ENCODE data around the gene CATSPERE. TPM values are rescaled to one million over a fixed set of nuclear protein-coding genes. Genes with fewer than 3 reads are reported as not detected.

Gene CATSPERE
- total RNA-seq, 1 experiment from 2014 or later: 0.14 TPM

DNA sequence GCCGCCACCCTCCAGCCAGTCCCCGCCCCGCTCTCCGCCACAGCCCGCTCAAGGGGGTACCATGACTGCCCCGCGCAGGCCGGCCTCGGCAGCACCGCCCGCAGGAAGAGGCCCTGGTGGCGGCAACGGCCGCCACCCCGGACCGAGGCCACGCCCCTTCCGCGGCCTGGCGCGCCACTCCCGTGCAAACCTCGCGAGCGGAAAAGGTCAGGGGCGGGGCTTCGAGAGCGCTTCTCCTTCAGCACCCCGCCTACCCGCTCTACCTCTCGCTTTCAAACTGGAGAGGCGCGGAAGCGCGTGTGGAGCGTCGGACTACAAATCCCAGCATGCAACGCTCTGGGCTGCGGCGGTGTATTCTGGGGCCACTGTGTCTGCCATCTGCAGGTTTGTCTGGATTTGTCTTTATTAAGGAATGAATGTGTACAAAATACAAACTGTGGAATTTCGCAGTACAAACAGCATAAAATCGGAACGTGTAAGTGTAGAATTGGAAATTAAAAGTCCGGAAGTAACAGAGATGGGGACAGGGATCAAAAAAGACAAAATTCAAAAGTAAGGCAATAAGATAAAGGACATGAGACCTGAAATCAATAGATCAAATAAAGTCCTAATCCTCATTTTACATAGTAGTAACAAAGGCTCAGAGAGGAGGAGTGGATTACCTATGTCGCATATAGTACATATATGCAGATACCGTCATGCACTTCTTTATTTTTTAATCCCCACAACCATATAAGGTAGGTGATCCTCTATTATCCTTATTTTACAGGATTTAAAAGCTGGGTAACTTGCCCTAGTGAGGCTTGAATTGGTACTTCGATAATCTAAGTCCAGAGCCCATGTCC lies 8.9 kb upstream of the CATSPERE start:
- peak; percentile 98 to 99 for DNase-seq
- H3K4me3 ChIP-seq (ENCODE audit: low read depth, low read length): peak overlapping the region; percentile 96
- Mint-ChIP-seq H3K27me3 (ENCODE audit: insufficient read depth, unreplicated experiment) (no peaks in the 10 kb centered on the region), H3K4me1 (ENCODE audit: low read depth, unreplicated experiment) (peaks cover 49% of the 10 kb centered on the region), H3K36me3 (ENCODE audit: insufficient read depth, unreplicated experiment) (peaks cover 22% of the 10 kb centered on the region), H3K4me3 (ENCODE audit: unreplicated experiment) (peak overlapping the region; percentile 76), H3K27ac (ENCODE audit: unreplicated experiment) (peak overlapping the region; percentile 75), H3K9me3 (ENCODE audit: unreplicated experiment) (no peaks in the 10 kb centered on the region)
- BruUV-seq (replicated peaks): TSS peak; percentile 60
- intact Hi-C loops (cut with micrococcal nuclease; ENCODE audit: unreplicated experiment): loop anchor here (1.0 to 10.0 kb wide), 5 partner anchors 9 to 510 kb away; partner anchors contain the start of genes CATSPERE and COX20
- ChIA-PET POLR2A (no interaction called here), CTCF (no interaction called here)
- H3K36me3 ChIP-seq (ENCODE audit: control insufficient read depth, insufficient read depth, low read length): no peaks in the 10 kb centered on the region
- peaks cover 38% of the 10 kb centered on the region for H3K4me1 ChIP-seq
- TF ChIP-seq, protein P1, sequence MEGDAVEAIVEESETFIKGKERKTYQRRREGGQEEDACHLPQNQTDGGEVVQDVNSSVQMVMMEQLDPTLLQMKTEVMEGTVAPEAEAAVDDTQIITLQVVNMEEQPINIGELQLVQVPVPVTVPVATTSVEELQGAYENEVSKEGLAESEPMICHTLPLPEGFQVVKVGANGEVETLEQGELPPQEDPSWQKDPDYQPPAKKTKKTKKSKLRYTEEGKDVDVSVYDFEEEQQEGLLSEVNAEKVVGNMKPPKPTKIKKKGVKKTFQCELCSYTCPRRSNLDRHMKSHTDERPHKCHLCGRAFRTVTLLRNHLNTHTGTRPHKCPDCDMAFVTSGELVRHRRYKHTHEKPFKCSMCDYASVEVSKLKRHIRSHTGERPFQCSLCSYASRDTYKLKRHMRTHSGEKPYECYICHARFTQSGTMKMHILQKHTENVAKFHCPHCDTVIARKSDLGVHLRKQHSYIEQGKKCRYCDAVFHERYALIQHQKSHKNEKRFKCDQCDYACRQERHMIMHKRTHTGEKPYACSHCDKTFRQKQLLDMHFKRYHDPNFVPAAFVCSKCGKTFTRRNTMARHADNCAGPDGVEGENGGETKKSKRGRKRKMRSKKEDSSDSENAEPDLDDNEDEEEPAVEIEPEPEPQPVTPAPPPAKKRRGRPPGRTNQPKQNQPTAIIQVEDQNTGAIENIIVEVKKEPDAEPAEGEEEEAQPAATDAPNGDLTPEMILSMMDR (IDR thresholded peaks at IDR 0.05; ENCODE audit: insufficient read depth in 1 of 2, low read depth in 1 of 2, low read length in 1 of 2, severe bottlenecking in 1 of 2, unreplicated experiment in 1 of 2): peak; percentile 30 to 33
- H3K27me3 ChIP-seq (replicated peaks; ENCODE audit: control insufficient read depth, insufficient read depth, low read length): no peaks in the 10 kb centered on the region
- H3K9me3 ChIP-seq: no peaks in the 10 kb centered on the region

DNA sequence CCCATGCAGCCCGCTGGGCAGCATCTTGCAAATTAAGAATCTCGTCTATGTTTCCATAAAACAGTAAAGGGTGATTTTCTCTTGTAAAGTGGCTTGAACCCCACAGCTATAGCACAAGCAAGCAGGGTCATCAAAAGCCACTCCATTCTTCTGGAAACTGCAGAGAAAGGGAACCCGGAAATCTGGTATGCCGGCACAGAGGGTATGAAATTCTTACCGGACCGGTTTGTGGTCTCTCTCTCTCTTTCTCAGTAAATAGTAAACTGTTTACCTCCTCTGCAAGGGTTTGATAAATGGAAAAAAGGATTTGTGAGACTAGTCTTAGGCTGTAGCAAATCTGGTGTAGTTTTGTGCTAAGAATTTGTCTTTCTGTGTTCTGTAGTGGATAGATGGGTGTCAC lies 6.7 kb upstream of the CATSPERE start:
- CTCF ChIA-PET: no interaction called here
- peak overlapping the region; percentile 47 for H3K4me3 Mint-ChIP-seq (ENCODE audit: unreplicated experiment)
- no peaks in the 10 kb centered on the region for H3K27me3 ChIP-seq (replicated peaks; ENCODE audit: control insufficient read depth, insufficient read depth, low read length)
- H3K4me1 ChIP-seq: peaks cover 46% of the 10 kb centered on the region
- peaks cover 47% of the 10 kb centered on the region for H3K4me1 Mint-ChIP-seq (ENCODE audit: low read depth, unreplicated experiment)
- H3K27ac Mint-ChIP-seq (ENCODE audit: unreplicated experiment): peak overlapping the region; percentile 72
- peaks cover 19% of the 10 kb centered on the region for H3K36me3 Mint-ChIP-seq (ENCODE audit: insufficient read depth, unreplicated experiment)
- H3K9me3 ChIP-seq: no peaks in the 10 kb centered on the region
- TF ChIP-seq, protein P1 (IDR thresholded peaks at IDR 0.05; ENCODE audit: insufficient read depth in 1 of 2, low read depth in 1 of 2, low read length in 1 of 2, severe bottlenecking in 1 of 2, unreplicated experiment in 1 of 2): no peak
- intact Hi-C loops (cut with micrococcal nuclease; ENCODE audit: unreplicated experiment): loop anchor here (5.0 to 10.0 kb wide), 3 partner anchors 340 to 508 kb away; partner anchors contain the start of gene COX20
- no peak overlapping the region for H3K4me3 ChIP-seq (ENCODE audit: low read depth, low read length)
- POLR2A ChIA-PET: no interaction called here
- H3K9me3 Mint-ChIP-seq (ENCODE audit: unreplicated experiment): no peaks in the 10 kb centered on the region
- peak in 1 of 2 experiments; percentile 28 for DNase-seq
- H3K36me3 ChIP-seq (ENCODE audit: control insufficient read depth, insufficient read depth, low read length): no peaks in the 10 kb centered on the region
- no TSS peak for BruUV-seq (replicated peaks)
- H3K27me3 Mint-ChIP-seq (ENCODE audit: insufficient read depth, unreplicated experiment): no peaks in the 10 kb centered on the region

DNA sequence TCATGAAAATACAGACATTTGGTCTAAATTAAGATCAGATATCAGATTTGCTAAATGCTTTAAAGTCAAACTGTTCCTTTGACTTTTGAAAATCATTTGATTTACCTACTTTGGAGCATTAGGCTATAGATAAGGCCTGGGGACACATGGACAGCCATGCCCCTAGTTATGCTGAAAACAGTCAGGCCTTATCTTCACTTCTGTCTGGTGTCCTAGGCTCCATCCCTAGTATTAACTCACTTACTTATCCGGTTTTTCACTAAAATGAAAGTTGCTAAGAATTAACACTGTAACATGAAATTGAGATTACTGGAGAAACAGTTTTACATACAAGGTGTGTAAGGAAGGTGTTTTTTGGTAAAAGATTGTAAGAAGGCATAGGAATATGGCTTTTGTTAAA lies 4.5 kb upstream of the CATSPERE start:
- ChIA-PET CTCF (no interaction called here), POLR2A (no interaction called here)
- H3K36me3 Mint-ChIP-seq (ENCODE audit: insufficient read depth, unreplicated experiment): peaks cover 14% of the 10 kb centered on the region
- no peak overlapping the region for H3K4me3 Mint-ChIP-seq (ENCODE audit: unreplicated experiment)
- Histone ChIP-seq H3K4me1 (peaks cover 53% of the 10 kb centered on the region), H3K9me3 (no peaks in the 10 kb centered on the region), H3K4me3 (ENCODE audit: low read depth, low read length) (no peak overlapping the region), H3K36me3 (ENCODE audit: control insufficient read depth, insufficient read depth, low read length) (no peaks in the 10 kb centered on the region), H3K27me3 (replicated peaks; ENCODE audit: control insufficient read depth, insufficient read depth, low read length) (no peaks in the 10 kb centered on the region)
- H3K27ac Mint-ChIP-seq (ENCODE audit: unreplicated experiment): peak overlapping the region; percentile 51
- peaks cover 51% of the 10 kb centered on the region for H3K4me1 Mint-ChIP-seq (ENCODE audit: low read depth, unreplicated experiment)
- H3K9me3 Mint-ChIP-seq (ENCODE audit: unreplicated experiment): no peaks in the 10 kb centered on the region
- H3K27me3 Mint-ChIP-seq (ENCODE audit: insufficient read depth, unreplicated experiment): no peaks in the 10 kb centered on the region
- TF ChIP-seq, protein P1 (IDR thresholded peaks at IDR 0.05; ENCODE audit: insufficient read depth in 1 of 2, low read depth in 1 of 2, low read length in 1 of 2, severe bottlenecking in 1 of 2, unreplicated experiment in 1 of 2): no peak
- BruUV-seq (replicated peaks): no TSS peak
- no peak for DNase-seq
- intact Hi-C loops (cut with micrococcal nuclease; ENCODE audit: unreplicated experiment): loop anchor here (10.0 kb wide), 2 partner anchors 338 to 378 kb away; partner anchors contain the start of gene COX20
